ENCODE data around the gene AOX1. TPM values are rescaled to one million over a fixed set of nuclear protein-coding genes. Genes with fewer than 3 reads are reported as not detected.
"Not testable (repeated sequence)": the region's sequence is repeated elsewhere in the genome, so short reads cannot be mapped to it uniquely, and the experiment has no call there.

Gene AOX1
- 8.0 and 60.4 TPM in 2 replicates for total RNA-seq

DNA sequence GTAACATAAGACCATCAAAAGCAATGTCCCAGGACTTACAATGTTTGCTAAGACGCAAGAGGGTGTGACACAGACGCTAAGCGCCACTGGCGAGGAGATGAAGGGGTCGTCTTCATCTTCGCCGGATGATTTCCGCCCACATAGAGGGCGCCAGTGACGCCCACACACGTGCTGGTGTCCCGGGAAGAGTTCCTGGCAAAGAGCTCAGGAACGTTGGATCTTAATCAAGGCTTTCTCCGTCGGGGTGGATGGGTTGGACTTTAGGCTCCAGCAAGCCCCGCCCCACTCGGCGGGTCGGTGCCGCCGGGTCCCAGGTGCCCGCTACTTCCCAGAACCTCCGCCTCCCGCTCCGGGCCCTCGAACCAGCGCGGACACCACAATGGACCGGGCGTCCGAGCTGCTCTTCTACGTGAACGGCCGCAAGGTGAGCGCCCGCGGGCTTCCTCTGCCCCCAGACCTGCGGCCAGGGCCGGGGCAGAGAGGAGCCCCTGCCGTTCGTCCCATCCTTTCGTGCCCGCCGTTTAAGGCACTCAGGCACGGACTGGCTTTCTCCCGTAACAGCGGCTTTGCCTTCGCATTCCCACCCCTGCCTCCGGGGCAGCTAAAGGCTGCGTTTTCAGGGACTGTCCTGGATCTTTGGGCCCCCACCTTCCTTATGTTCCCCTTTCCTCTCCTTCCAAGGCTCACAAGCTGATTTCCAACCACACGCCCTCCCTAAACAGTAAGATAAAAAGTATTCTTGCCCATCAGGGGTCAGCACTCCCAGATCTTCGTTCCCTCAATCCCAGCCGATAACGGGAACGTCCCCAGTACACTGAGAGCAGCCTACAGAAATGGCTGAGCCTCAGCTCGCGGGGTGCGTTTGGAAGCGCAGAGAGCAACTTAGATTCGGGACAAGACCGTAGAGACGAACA, at the start of gene AOX1:
TSS of gene AOX1 (plus strand) at position 285 of the 914 bp plus-strand sequence. CDS start at position 380, 95 bp downstream.
- DNase-seq (ENCODE audit: low read depth), result peak; percentile 33

GRCh38 chr2:200538139-200538538, 47.7 kb upstream of the AOX1 start:
- DNase-seq (ENCODE audit: low read depth), result no peak

GRCh38 chr2:200540793-200541192, 45.0 kb upstream of the AOX1 start:
- DNase-seq (ENCODE audit: low read depth), result no peak

- not testable (repeated sequence) for DNase-seq (ENCODE audit: low read depth)
Observed at GRCh38 chr2:200566596-200566995, 19.2 kb upstream of the AOX1 start.

- peak; percentile 52 for DNase-seq (ENCODE audit: low read depth)
Observed at GRCh38 chr2:200567932-200568331, 17.9 kb upstream of the AOX1 start.

- DNase-seq (ENCODE audit: low read depth), result peak; percentile 31
Observed at GRCh38 chr2:200575957-200576356, 9.9 kb upstream of the AOX1 start.

DNA sequence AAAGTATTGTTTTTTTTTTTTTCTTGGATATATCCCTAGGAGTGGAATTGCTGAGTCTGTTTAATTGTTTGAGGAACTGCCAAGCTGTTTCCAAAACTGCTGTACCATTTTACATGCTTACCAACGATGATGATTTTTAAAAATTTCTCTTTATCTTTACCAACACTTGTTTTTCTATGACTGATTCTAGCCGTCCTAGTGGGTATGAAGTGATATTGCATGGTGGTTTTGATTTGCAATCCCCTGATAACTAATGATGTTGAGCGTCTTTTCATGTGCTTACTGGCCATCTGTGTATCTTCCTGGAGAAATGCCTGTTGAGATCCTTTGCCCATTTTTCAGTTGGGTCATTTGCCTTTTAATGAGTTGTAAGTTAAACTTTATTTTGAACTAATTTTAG, 8.8 kb upstream of the AOX1 start:
- no peak for DNase-seq (ENCODE audit: low read depth)

- DNase-seq (ENCODE audit: low read depth), result peak; percentile 40
Observed at GRCh38 chr2:200578778-200579177, 7.0 kb upstream of the AOX1 start.

GRCh38 chr2:200584639-200585038, 1.2 kb upstream of the AOX1 start:
- no peak for DNase-seq (ENCODE audit: low read depth)

GRCh38 chr2:200585340-200585729, 479 bp upstream of the AOX1 start:
- DNase-seq (ENCODE audit: low read depth), result no peak

GRCh38 chr2:200586644-200586975, 796 bp downstream of the AOX1 start:
- DNase-seq (ENCODE audit: low read depth), result no peak

DNA sequence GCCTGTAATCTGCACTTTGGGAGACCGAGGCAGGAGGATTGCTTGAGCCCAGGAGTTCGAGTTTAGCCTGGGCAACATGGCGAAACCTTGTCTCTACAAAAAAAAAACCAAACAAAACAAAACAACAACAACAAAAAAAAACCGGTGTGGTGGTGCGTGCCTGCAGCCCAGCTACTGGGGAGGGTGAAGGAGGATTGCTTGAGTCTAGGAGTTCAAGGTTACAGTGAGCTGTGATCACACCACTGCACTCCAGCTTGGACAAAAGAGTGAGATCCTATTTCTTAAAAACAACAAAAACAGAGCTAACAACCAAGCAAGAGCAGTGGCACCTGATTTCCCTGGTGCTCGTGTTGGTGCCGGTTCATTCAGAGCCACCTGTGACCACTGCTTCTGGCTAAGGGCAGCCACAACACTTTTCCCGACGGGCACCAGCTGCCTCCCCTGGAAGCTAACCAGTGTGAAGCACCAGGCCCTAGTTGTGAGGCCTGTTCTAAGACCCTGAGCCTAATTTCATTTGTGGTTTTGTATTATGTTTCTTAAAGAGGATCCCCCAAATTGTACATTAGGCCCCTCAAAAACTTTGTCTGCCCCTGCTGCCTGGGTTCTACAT, 1.3 kb downstream of the AOX1 start:
- DNase-seq (ENCODE audit: low read depth), result no peak

- DNase-seq (ENCODE audit: low read depth), result no peak
Observed at GRCh38 chr2:200588076-200588678, 2.4 kb downstream of the AOX1 start.

DNA sequence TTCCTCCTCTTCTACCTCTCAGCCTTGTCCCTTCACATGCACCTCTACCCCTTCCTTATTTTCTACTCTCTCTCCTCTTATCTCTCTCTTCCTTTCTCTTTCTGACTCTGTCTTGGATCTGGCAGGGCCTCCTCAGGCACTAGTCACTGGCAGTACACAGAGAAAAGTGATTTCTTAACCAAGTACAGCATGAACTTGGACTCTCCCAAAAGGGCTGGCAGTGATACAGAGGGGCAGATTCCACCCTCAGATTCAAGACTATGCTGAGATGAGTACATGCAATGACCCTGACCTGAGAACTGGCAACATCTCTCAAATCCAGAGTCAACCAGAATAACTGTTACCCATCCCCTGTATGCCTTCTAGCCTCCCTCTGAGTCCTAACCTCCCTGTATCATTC, 4.3 kb downstream of the AOX1 start:
- no peak for DNase-seq (ENCODE audit: low read depth)

- DNase-seq (ENCODE audit: low read depth), result no peak
Observed at GRCh38 chr2:200591308-200591707, 5.5 kb downstream of the AOX1 start.

DNA sequence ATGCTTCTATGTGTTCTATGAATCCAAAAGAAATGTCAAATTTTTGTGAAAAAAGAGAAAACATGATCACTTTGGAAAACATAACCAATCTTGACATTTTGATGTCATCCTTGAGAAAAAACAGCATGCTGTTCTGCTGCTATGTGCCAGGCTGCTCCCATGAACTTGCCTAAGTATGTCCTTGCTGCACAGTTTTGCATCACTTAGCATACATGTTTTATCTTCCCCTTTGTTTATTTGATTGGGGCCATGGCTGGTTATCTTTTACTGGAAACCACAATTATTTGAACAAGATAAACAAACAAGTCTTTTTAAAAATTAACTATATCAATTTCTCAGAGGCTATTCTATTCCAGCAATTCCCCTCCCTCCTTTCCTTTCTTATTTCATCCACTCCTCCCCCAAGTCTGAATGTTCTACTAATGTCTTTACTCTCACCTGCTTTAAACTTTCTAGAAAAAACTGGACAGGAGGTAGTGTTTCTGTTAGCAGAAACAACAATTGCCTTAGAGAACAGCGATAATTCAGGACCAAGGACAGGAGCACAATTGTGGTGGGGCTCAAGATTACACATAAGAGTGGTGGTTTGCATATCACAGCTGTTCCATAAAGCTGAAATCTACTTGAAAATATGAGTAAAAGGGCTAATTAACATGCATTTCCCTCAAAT, 6.7 kb downstream of the AOX1 start:
- DNase-seq (ENCODE audit: low read depth), result peak; percentile 50

DNA sequence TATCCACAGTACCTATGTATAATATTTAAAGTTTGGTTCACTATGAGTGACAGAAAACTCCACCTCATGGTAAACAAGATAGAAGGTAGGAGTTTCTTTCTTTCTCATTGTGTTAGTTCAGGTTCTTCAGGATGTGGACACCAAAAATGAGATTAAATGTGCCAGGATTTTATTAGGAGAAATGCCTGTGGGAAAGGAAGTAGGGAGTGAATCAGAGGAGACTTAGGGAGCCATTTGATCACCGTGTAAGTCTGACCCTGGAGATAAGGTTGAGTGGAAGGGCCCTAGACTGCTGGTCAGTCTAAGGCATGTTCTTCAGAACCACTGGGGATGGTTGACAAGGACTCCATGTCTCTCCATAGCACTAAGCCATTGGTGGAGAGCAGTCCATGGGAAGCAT, 8.1 kb downstream of the AOX1 start:
- DNase-seq (ENCODE audit: low read depth), result no peak

- no peak for DNase-seq (ENCODE audit: low read depth)
Observed at GRCh38 chr2:200595913-200596312, 10.1 kb downstream of the AOX1 start.

GRCh38 chr2:200596774-200597570, 11.2 kb downstream of the AOX1 start:
- DNase-seq (ENCODE audit: low read depth), result peak; percentile 42

- DNase-seq (ENCODE audit: low read depth), result no peak
Observed at GRCh38 chr2:200599206-200599605, 13.4 kb downstream of the AOX1 start.

DNA sequence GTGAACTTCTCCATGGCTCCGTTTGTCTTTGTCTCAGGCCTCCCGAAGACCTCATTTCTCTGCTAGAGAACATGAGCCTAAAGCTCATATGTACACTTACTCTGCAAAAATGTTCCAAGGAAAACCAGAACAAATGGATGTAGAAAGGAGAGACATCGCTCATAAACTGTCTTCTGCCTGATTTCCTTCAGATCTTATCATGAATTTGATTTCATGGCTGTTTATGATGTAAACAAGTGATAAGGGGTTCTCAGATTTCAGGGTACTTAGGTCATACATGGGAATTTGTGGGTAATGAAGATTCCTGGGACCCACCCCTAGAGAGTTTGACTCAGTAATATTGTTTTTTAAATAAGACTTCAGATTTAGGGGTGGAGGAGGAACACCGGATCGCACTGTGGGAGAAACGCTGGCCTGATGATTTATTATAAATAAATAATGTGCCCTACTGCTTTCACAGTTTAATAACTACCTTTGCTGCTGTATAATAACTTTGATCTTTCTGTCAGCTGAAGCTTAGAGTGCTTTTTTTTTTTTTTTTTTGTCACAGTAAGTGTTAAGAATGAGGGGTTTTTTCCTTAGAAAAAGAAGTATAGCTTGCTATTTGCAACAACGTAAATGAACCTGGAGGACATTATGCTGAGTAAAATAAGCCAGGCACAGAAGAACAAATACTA, 14.9 kb downstream of the AOX1 start:
- no peak for DNase-seq (ENCODE audit: low read depth)
